Stimulated activated CD4-positive, alpha-beta T cell treated with anti-CD3 and anti-CD28 coated beads, Interleukin-12 subunit alpha, Interleukin-12 subunit beta, amount 100 ng/mL, for 4 hours (primary cell): ENCODE results near the gene NEK6.

Experiments used
- DNase-seq: peaks from one replicate; pipeline ENCODE4 v3.0.0-alpha.2; 2020

NEK6 gene

GRCh38 chr9:124385623-124386022, 127.9 kb downstream of the NEK6 start:
- DNase-seq: no peak

GRCh38 chr9:124386201-124386600, 128.5 kb downstream of the NEK6 start:
- DNase-seq: no peak

- no peak for DNase-seq
These were observed 130.7 kb downstream of the NEK6 start for GRCh38 chr9:124388275-124389048.

- no peak for DNase-seq
These were observed 131.6 kb downstream of the NEK6 start for GRCh38 chr9:124389146-124389939.

- DNase-seq: no peak
These were observed 133.3 kb downstream of the NEK6 start for GRCh38 chr9:124390794-124391658.

- no peak for DNase-seq
These were observed 134.6 kb downstream of the NEK6 start for GRCh38 chr9:124392254-124392870.

GRCh38 chr9:124392871-124393460, 135.2 kb downstream of the NEK6 start:
- DNase-seq: no peak

GRCh38 chr9:124394167-124394566, 136.4 kb downstream of the NEK6 start:
- no peak for DNase-seq

- DNase-seq: no peak
These were observed 136.8 kb downstream of the NEK6 start for GRCh38 chr9:124394596-124394995.

GRCh38 chr9:124395826-124396225, 138.1 kb downstream of the NEK6 start:
- DNase-seq: no peak

- no peak for DNase-seq
These were observed 140.6 kb downstream of the NEK6 start for GRCh38 chr9:124398191-124398935.

GRCh38 chr9:124399323-124399967, 141.7 kb downstream of the NEK6 start:
- DNase-seq: no peak

GRCh38 chr9:124399968-124400940, 142.5 kb downstream of the NEK6 start:
- DNase-seq: no peak
